Measurements from ENCODE around the gene WFIKKN2.

Gene WFIKKN2

DNA sequence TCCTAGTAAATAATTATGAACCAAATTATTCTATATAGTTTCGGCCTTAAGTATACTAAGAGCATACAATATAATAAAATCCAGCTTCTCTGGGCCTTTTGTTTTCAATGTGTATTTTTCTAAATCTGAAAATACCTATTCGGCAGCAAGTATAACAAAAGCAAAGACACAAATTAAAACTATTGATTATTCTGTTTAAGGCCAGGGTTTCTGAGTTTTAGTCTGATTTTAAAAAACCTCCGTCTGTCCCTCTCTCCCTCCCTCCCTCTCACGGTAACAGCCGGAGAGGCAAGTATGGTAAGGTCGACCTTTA is 29.3 kb downstream of the WFIKKN2 start:
- H3K4me3 ChIP-seq (ENCODE audit: low read depth, low read length): peak overlapping the region; percentile 92
- ChIA-PET CTCF (interaction anchor here (9.2 to 21.7 kb wide), 2 partner anchors 13 to 84 kb away, joined by 162 to 758 read pairs; no protein-coding TSS in a partner anchor), POLR2A (interaction anchor here (2.8 to 5.9 kb wide), 5 partner anchors 10 to 89 kb away, joined by 22 to 126 read pairs (median 44); no protein-coding TSS in a partner anchor)
- DNase-seq (ENCODE audit: low read depth, low spot score): no peak
- TF ChIP-seq CTCF (IDR thresholded peaks at IDR 0.05; ENCODE audit: insufficient read depth, low read length, missing control alignments): no peak

GRCh38 chr17:50865060-50865867 is 29.9 kb downstream of the WFIKKN2 start:
- peak overlapping the region; percentile 92 for H3K4me3 ChIP-seq (ENCODE audit: low read depth, low read length)
- ChIA-PET CTCF (interaction anchor here (9.2 to 21.7 kb wide), 2 partner anchors 13 to 83 kb away, joined by 162 to 758 read pairs; no protein-coding TSS in a partner anchor), POLR2A (interaction anchor here (0.6 to 5.9 kb wide), 28 partner anchors 9 to 301 kb away, joined by 3 to 126 read pairs (median 8); partner anchors contain the start of genes NME1, NME2 and SPAG9)
- no peak for TF ChIP-seq CTCF (IDR thresholded peaks at IDR 0.05; ENCODE audit: insufficient read depth, low read length, missing control alignments)
- no peak for DNase-seq (ENCODE audit: low read depth, low spot score)

DNA sequence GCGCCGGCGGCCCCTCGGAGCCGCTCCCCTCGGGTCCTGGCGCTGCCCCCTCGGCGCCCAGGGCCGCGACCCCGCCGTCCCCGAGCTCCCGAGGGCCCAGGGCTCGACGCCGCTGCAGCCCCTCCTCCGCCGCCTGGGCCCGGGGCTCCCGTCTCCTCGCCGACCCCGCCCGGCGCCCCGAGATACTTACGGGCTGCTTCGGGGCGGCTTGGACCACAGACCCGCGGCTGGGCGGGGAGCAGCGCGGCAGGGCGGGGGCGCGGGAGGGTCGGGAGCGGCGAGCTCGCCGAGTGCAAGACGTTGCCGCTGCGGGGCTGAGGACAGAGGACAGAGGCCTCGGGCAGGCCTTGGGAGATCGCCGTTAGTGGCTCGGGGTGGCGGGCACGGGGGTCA is 30.5 kb downstream of the WFIKKN2 start:
- ChIA-PET POLR2A (interaction anchor here (0.6 to 5.9 kb wide), 45 partner anchors 9 to 300 kb away, joined by 3 to 126 read pairs (median 6); partner anchors contain the start of genes NME1, NME2 and SPAG9), CTCF (interaction anchor here (9.2 to 21.7 kb wide), 2 partner anchors 14 to 83 kb away, joined by 162 to 758 read pairs; no protein-coding TSS in a partner anchor)
- no peak for DNase-seq (ENCODE audit: low read depth, low spot score)
- no peak for TF ChIP-seq CTCF (IDR thresholded peaks at IDR 0.05; ENCODE audit: insufficient read depth, low read length, missing control alignments)
- H3K4me3 ChIP-seq (ENCODE audit: low read depth, low read length): peak overlapping the region; percentile 92

DNA sequence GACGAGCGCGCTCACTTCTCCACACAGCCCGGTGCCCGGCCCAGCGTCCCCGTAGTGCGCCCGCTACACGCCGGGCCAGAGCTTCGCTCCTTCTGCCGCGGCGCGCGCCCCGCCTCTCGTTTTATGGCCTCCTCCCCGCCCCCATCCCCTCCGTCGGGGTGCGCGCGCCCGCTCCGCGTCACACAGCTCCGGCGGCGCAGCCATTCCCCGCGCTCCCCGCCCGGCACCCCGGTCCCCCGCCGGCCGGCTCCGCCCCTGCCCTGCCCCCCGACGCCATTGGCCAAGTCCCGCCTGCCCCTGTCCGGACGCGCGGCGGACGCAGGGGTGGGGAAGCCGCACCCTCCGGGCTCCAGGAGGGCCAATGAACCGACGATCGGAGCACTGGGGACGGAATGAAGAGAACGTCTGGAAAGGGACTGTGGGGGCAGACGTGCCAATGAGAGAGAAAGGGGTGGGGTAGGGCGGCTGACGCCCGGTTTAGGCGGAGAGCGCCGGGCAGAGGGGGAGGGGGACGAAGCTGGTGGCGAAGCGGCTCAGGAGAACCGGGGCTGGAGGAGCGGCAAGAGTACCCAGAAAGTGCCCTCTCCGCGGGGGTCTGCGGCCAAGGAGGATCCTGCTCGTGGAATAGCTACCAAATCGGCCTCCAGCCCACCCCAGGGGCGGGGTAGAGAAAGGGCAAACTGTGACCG is 31.0 kb downstream of the WFIKKN2 start, which contains the start of gene TOB1:
Gene TOB1 (minus strand): TSS at position 94 of the 689 bp plus-strand sequence. CDS start 2,337 bp downstream, outside the sequence.
- CTCF ChIA-PET: interaction anchor here (1.0 to 21.7 kb wide), 3 partner anchors 14 to 98 kb away, joined by 3 to 758 read pairs (median 162); no protein-coding TSS in a partner anchor
- TF ChIP-seq CTCF (IDR thresholded peaks at IDR 0.05; ENCODE audit: insufficient read depth, low read length, missing control alignments): no peak
- peak within 1 kb of the TSS; percentile 92 for H3K4me3 ChIP-seq (ENCODE audit: low read depth, low read length)
- POLR2A ChIA-PET: interaction anchor here (0.6 to 5.9 kb wide), 52 partner anchors 8 to 300 kb away, joined by 3 to 126 read pairs (median 5); partner anchors contain the start of genes NME1, NME2 and SPAG9
- peak; percentile 72 for DNase-seq (ENCODE audit: low read depth, low spot score)

GRCh38 chr17:50866950-50867362 is 31.6 kb downstream of the WFIKKN2 start:
- no peak for TF ChIP-seq CTCF (IDR thresholded peaks at IDR 0.05; ENCODE audit: insufficient read depth, low read length, missing control alignments)
- POLR2A ChIA-PET: interaction anchor here (0.9 to 5.9 kb wide), 20 partner anchors 12 to 299 kb away, joined by 3 to 126 read pairs (median 8); partner anchors contain the start of genes NME2 and SPAG9
- no peak for DNase-seq (ENCODE audit: low read depth, low spot score)
- CTCF ChIA-PET: interaction anchor here (1.0 to 21.7 kb wide), 3 partner anchors 15 to 97 kb away, joined by 3 to 758 read pairs (median 162); no protein-coding TSS in a partner anchor
- peak overlapping the region; percentile 71 for H3K4me3 ChIP-seq (ENCODE audit: low read depth, low read length)

Data from AG04449 (cell line).